Smooth muscle cell of bladder (primary cell): ENCODE data around the gene PIRT. TPM values are rescaled to one million over a fixed set of nuclear protein-coding genes. Genes with fewer than 3 reads are reported as not detected.

ENCODE experiments used
- total RNA-seq: library from RNA; depleted of rRNA; stranded (reverse); fragments of >200 nt; gene quantifications from 2 replicates; pipeline ENCODE4 v1.2.3, GENCODE V29; 2014

The PIRT gene
- not detected in 2 replicates for total RNA-seq

GRCh38 chr17:10837921-10838320 lies at the start of gene PIRT:
PIRT (minus strand) TSS chr17:10838087; CDS start chr17:10825645, 12,442 bp downstream.

GRCh38 chr17:10803830-10804475 lies 33.9 kb downstream of the PIRT start, which contains the start of gene TMEM238L:
TMEM238L (minus strand) TSS chr17:10804099; CDS start chr17:10803963, 136 bp downstream.

Other genes starting within 250 kb of the PIRT start
- 0.43 and 1.1 TPM in 2 replicates for gene MYH3, start 180.8 kb downstream of the PIRT start, total RNA-seq
- 20.8 and 27.8 TPM in 2 replicates for gene SCO1, start 140.6 kb downstream of the PIRT start, total RNA-seq
- 14.6 and 19.5 TPM in 2 replicates for gene ADPRM, start 140.5 kb downstream of the PIRT start, total RNA-seq
- gene TMEM220, start 108.1 kb downstream of the PIRT start, total RNA-seq = 2.4 and 3.8 TPM in 2 replicates
- gene TMEM238L, start 34.0 kb downstream of the PIRT start, total RNA-seq = not detected in 2 replicates